ENCODE data around the gene MRPL44.

MRPL44 gene

DNA sequence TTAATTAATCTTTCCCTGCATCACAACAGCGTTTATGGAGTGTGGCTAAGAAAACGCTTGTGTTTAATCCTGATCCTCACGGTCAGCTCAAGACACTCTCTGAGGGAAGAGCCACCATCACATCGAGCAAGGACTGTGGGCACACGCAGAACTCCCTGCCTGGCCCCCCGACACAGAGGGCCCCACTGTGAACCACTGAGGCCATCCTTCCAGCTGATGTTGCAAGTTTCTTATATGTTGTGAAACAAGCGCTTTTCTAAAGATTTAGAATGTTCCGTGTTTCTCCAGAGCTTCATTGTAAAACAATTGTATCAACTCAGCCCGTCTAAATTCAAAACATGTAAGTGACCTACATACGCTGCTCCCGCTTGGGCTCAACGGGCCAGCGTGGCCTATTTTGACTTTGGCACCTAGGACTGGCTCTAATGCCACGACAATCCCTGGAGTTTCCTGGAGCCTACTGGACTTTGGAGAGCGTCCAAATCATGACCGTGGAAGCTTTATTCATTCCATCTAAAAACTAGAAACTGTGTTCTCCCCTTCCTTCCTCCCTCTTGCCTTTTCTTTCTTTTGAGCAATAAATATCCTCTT lies 46.9 kb downstream of the MRPL44 start:
- no peaks in the 10 kb centered on the region for H3K9me3 ChIP-seq
- no peaks in the 10 kb centered on the region for H3K36me3 ChIP-seq
- H3K27me3 ChIP-seq = peaks cover 6% of the 10 kb centered on the region
- TF ChIP-seq, protein P1, sequence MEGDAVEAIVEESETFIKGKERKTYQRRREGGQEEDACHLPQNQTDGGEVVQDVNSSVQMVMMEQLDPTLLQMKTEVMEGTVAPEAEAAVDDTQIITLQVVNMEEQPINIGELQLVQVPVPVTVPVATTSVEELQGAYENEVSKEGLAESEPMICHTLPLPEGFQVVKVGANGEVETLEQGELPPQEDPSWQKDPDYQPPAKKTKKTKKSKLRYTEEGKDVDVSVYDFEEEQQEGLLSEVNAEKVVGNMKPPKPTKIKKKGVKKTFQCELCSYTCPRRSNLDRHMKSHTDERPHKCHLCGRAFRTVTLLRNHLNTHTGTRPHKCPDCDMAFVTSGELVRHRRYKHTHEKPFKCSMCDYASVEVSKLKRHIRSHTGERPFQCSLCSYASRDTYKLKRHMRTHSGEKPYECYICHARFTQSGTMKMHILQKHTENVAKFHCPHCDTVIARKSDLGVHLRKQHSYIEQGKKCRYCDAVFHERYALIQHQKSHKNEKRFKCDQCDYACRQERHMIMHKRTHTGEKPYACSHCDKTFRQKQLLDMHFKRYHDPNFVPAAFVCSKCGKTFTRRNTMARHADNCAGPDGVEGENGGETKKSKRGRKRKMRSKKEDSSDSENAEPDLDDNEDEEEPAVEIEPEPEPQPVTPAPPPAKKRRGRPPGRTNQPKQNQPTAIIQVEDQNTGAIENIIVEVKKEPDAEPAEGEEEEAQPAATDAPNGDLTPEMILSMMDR (IDR thresholded peaks at IDR 0.05) = no peak
- no peak overlapping the region for H3K27ac ChIP-seq
- H3K4me3 ChIP-seq (ENCODE audit: low read depth in 1 of 2, low read length in 1 of 2) = no peak overlapping the region
- H3K4me1 ChIP-seq (ENCODE audit: control insufficient read depth in 1 of 2, insufficient read depth in 1 of 2, low read depth in 1 of 2, low read length in 1 of 2) = no peaks in the 10 kb centered on the region

DNA sequence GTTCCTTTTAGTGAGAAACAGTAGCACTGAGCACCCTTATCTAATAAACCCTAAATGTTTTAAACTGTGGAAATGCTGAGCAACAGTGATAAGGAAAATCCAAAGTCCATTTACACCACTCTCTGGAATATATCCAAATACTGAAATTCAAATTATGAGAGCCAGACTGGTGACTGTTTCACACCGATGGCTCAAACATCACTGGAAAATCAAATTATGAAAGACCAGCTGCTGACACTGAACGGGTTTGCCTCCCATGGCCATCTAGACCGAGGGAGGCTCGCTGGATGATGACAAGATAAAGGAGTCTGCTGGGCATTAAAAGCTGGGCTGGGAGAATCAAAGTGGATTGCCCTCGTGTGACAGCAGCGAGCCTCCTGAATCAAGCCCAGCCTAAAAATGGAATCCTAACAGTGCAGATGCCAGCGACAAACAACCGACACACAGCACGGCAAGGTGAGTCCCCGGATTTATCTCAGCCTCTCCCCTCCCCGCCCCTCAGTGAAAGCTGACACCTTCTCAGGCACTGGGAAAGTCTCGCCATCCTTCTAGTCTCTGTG lies 51.5 kb downstream of the MRPL44 start:
- no peak overlapping the region for H3K27ac ChIP-seq

DNA sequence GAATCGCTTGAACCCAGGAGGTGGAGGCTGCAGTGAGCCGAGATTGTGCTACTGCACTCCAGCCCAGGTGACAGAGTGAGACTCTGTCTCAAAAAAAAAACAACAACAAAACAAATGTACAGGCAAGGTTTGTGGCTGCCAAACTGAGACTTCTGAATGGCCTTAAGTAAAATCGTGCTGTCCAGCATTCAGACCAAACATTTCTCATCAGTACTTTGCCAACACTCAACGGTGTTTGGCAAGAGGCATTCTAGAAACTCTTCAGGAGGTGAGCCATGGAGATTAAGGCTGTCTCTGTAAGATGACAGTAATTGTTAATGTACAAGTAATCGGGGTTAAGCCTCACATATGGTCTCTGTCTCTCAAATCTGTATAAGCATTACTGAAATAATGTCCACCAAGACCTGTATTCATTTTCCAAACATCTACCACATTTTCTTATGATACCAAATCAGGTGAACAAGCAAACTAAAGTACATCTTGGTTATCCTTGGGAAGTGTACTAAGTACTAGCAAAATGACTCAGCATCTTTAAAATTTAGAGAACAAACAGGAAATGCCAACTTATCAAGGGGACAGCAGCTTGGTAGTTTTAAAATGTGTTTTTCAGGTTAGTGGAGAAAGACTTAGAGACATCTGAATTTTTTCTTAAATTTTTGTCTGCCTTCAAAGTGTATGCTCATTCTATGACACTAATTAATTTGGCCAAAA lies 52.5 kb downstream of the MRPL44 start:
- Histone ChIP-seq H3K27ac (no peak overlapping the region), H3K27me3 (no peaks in the 10 kb centered on the region), H3K9me3 (no peaks in the 10 kb centered on the region), H3K4me1 (ENCODE audit: control insufficient read depth in 1 of 2, insufficient read depth in 1 of 2, low read depth in 1 of 2, low read length in 1 of 2) (no peaks in the 10 kb centered on the region), H3K36me3 (no peaks in the 10 kb centered on the region), H3K4me3 (ENCODE audit: low read depth in 1 of 2, low read length in 1 of 2) (no peak overlapping the region)
- TF ChIP-seq, protein P1 (IDR thresholded peaks at IDR 0.05) = no peak

More for the DNA sequence above, 51.5 kb downstream of the MRPL44 start:
- TF ChIP-seq, protein P1 (IDR thresholded peaks at IDR 0.05) = no peak
- Histone ChIP-seq H3K9me3 (no peaks in the 10 kb centered on the region), H3K4me3 (ENCODE audit: low read depth in 1 of 2, low read length in 1 of 2) (no peak overlapping the region), H3K4me1 (ENCODE audit: control insufficient read depth in 1 of 2, insufficient read depth in 1 of 2, low read depth in 1 of 2, low read length in 1 of 2) (no peaks in the 10 kb centered on the region), H3K36me3 (no peaks in the 10 kb centered on the region), H3K27me3 (peaks cover under 1% of the 10 kb centered on the region)

DNA sequence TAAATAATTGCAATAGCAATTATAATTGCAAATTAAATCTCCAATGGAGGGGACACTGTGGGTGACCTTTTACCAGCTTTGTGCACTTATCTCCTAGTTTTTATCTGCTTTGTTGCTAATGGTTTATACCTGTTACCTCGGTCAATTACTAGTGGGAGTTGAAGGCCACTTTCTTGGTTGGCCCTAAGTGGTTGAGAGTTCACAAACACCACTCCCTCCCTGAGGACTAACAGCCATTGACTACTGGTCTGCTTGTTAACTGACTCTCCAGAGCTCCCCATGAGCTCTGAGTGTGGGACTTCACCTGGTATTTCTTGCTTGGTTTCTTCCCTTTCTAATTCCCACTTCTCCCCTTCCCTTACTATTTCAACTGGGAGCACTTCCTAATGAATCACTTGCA lies 54.6 kb downstream of the MRPL44 start:
- no peak overlapping the region for H3K27ac ChIP-seq
- H3K27me3 ChIP-seq = no peaks in the 10 kb centered on the region
- TF ChIP-seq, protein P1 (IDR thresholded peaks at IDR 0.05) = no peak
- H3K4me3 ChIP-seq (ENCODE audit: low read depth in 1 of 2, low read length in 1 of 2) = no peak overlapping the region
- no peaks in the 10 kb centered on the region for H3K4me1 ChIP-seq (ENCODE audit: control insufficient read depth in 1 of 2, insufficient read depth in 1 of 2, low read depth in 1 of 2, low read length in 1 of 2)
- no peaks in the 10 kb centered on the region for H3K9me3 ChIP-seq
- H3K36me3 ChIP-seq = no peaks in the 10 kb centered on the region

DNA sequence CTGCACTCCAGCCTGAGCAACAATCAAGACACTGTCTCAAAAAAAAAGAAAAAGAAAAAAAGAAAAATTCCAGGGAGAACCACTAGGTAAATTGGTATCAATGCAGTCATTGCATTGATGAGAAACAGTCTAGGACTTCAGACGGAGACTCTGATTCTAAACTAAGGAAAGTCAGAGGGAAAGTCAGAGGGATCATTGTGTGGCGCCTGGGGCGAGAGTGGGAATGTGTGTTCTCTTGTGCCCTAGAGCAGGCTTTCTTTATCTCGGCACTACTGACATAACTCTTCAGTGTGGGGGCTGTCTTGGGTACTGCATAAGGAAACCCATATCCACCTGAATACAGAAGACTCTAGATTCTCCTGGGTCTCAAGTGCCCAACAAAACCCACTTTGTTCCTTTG lies 57.1 kb downstream of the MRPL44 start:
- no peaks in the 10 kb centered on the region for H3K4me1 ChIP-seq (ENCODE audit: control insufficient read depth in 1 of 2, insufficient read depth in 1 of 2, low read depth in 1 of 2, low read length in 1 of 2)
- no peaks in the 10 kb centered on the region for H3K27me3 ChIP-seq
- TF ChIP-seq, protein P1 (IDR thresholded peaks at IDR 0.05) = no peak
- H3K27ac ChIP-seq = no peak overlapping the region
- no peaks in the 10 kb centered on the region for H3K9me3 ChIP-seq
- no peak overlapping the region for H3K4me3 ChIP-seq (ENCODE audit: low read depth in 1 of 2, low read length in 1 of 2)
- no peaks in the 10 kb centered on the region for H3K36me3 ChIP-seq
